ENCODE measurements around the gene GSTP1. TPM values are rescaled to one million over a fixed set of nuclear protein-coding genes. Genes with fewer than 3 reads are reported as not detected.

The GSTP1 gene
- total RNA-seq (55.7 TPM), polyA plus RNA-seq (100 to 1,000 TPM; 180 to 231 (median 219) TPM)

DNA sequence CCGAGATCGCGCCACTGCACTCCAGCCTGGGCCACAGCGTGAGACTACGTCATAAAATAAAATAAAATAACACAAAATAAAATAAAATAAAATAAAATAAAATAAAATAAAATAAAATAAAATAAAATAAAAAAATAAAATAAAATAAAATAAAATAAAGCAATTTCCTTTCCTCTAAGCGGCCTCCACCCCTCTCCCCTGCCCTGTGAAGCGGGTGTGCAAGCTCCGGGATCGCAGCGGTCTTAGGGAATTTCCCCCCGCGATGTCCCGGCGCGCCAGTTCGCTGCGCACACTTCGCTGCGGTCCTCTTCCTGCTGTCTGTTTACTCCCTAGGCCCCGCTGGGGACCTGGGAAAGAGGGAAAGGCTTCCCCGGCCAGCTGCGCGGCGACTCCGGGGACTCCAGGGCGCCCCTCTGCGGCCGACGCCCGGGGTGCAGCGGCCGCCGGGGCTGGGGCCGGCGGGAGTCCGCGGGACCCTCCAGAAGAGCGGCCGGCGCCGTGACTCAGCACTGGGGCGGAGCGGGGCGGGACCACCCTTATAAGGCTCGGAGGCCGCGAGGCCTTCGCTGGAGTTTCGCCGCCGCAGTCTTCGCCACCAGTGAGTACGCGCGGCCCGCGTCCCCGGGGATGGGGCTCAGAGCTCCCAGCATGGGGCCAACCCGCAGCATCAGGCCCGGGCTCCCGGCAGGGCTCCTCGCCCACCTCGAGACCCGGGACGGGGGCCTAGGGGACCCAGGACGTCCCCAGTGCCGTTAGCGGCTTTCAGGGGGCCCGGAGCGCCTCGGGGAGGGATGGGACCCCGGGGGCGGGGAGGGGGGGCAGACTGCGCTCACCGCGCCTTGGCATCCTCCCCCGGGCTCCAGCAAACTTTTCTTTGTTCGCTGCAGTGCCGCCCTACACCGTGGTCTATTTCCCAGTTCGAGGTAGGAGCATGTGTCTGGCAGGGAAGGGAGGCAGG, at the start of gene GSTP1:
GSTP1 (plus strand) TSS at position 566 of the 958 bp plus-strand sequence; CDS start at position 598, 32 bp downstream.
- H3K4me1 ChIP-seq (ENCODE audit: control insufficient read depth, insufficient read depth, low read length, poor library complexity, severe bottlenecking) = peaks cover 14% of the 10 kb centered on the region
- H3K27me3 ChIP-seq (ENCODE audit: control insufficient read depth, insufficient read depth, low read length) = no peaks in the 10 kb centered on the region
- no peaks in the 10 kb centered on the region for H3K9me3 ChIP-seq (ENCODE audit: control insufficient read depth in 2 of 2, low read length in 2 of 2)
- peak within 1 kb of the TSS; percentile 73 to 90 (median 90) for H3K27ac Mint-ChIP-seq
- peaks cover 34% of the 10 kb centered on the region for H3K27me3 Mint-ChIP-seq
- H3K9me3 Mint-ChIP-seq = peaks cover 0 to 4% (median 0%) of the 10 kb centered on the region in 7 donors
- H3K36me3 ChIP-seq (ENCODE audit: control insufficient read depth, insufficient read depth, low read length) = no peaks in the 10 kb centered on the region
- DNase-seq (peak; percentile 62 to 83 (median 65)), ATAC-seq (ENCODE audit: low read depth in 2 of 2) (peak; percentile 81 to 85)
- H3K4me3 ChIP-seq (ENCODE audit: low read depth, low read length) = peak within 1 kb of the TSS; percentile 24
- H3K36me3 Mint-ChIP-seq = peaks cover 6% of the 10 kb centered on the region
- H3K4me3 Mint-ChIP-seq = peak within 1 kb of the TSS; percentile 84 to 95 (median 88)
- peak within 1 kb of the TSS; percentile 79 for H3K27ac ChIP-seq (ENCODE audit: insufficient read depth, low read length, poor library complexity, severe bottlenecking)
- H3K4me1 Mint-ChIP-seq = peaks cover 16 to 52% (median 29%) of the 10 kb centered on the region in 4 donors

DNA sequence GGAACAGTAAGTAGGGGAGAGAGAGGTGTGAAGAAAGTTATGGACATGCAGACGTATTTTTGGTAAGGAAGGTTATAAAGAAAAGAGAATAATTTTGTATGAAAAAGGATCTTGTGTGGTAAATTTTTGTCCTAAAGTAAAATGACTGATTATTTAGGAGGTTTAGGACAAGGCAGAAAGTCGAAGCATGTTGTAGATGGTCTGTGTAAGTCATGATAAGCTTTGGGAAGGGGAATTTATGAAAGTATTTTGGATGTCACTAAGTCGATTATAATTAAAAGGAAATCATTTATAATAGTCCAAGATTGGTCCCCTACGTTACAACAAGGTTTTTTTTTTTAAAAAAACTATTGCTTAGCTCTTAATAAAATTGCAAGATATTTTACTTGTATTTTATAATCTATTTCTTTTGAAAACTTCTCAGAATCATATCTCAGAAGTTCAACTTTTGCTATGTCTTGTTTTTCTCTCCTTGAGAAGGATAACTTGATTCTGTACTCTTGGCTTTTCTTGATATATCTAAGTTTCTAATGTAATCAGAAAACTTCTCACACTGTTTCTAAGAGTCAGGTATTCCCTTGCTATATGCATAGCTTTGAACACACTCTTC, 49.4 kb upstream of the GSTP1 start:
- peaks cover 4% of the 10 kb centered on the region for H3K27me3 ChIP-seq (ENCODE audit: control insufficient read depth, insufficient read depth, low read length)
- Mint-ChIP-seq H3K27ac (no peak overlapping the region), H3K4me1 (no peaks in the 10 kb centered on the region), H3K4me3 (no peak overlapping the region), H3K27me3 (peaks cover 16% of the 10 kb centered on the region), H3K9me3 (peaks cover 0 to 12% (median 9%) of the 10 kb centered on the region in 7 donors), H3K36me3 (no peaks in the 10 kb centered on the region)
- H3K4me1 ChIP-seq (ENCODE audit: control insufficient read depth, insufficient read depth, low read length, poor library complexity, severe bottlenecking) = no peaks in the 10 kb centered on the region
- no peak overlapping the region for H3K4me3 ChIP-seq (ENCODE audit: low read depth, low read length)
- H3K36me3 ChIP-seq (ENCODE audit: control insufficient read depth, insufficient read depth, low read length) = no peaks in the 10 kb centered on the region
- no peak for DNase-seq
- H3K9me3 ChIP-seq (ENCODE audit: control insufficient read depth in 2 of 2, low read length in 2 of 2) = peaks cover 14 to 16% of the 10 kb centered on the region in 2 experiments
- no peak overlapping the region for H3K27ac ChIP-seq (ENCODE audit: insufficient read depth, low read length, poor library complexity, severe bottlenecking)
- no peak for ATAC-seq (ENCODE audit: low read depth in 2 of 2)

DNA sequence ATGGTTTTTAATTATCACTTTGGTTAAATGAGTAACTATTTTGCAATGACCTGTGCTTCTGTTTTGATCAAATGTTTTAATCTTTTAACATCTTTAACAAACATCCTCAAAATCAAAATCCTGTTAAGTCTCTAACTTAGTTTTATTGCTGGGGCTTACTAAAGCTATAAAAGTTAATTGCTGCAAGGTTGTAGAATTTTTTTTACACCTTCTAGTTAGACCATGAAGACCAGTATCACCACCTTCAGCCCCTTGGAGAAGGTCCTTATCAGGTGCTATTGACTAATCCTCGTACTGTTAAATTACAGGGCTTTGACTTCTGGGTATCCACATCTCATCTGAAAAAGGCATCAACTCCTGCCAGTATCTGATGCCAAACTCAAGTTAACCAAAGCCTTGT, 48.1 kb upstream of the GSTP1 start:
- no peaks in the 10 kb centered on the region for H3K4me1 ChIP-seq (ENCODE audit: control insufficient read depth, insufficient read depth, low read length, poor library complexity, severe bottlenecking)
- H3K27ac ChIP-seq (ENCODE audit: insufficient read depth, low read length, poor library complexity, severe bottlenecking) = no peak overlapping the region
- no peak overlapping the region for H3K4me3 ChIP-seq (ENCODE audit: low read depth, low read length)
- no peaks in the 10 kb centered on the region for H3K4me1 Mint-ChIP-seq
- no peaks in the 10 kb centered on the region for H3K36me3 Mint-ChIP-seq
- peaks cover 16% of the 10 kb centered on the region for H3K27me3 Mint-ChIP-seq
- peaks cover 4% of the 10 kb centered on the region for H3K27me3 ChIP-seq (ENCODE audit: control insufficient read depth, insufficient read depth, low read length)
- H3K36me3 ChIP-seq (ENCODE audit: control insufficient read depth, insufficient read depth, low read length) = no peaks in the 10 kb centered on the region
- ATAC-seq (ENCODE audit: low read depth in 2 of 2) (no peak), DNase-seq (no peak)
- no peak overlapping the region for H3K4me3 Mint-ChIP-seq
- peaks cover 0 to 12% (median 8%) of the 10 kb centered on the region in 7 donors for H3K9me3 Mint-ChIP-seq
- peaks cover 14 to 16% of the 10 kb centered on the region in 2 experiments for H3K9me3 ChIP-seq (ENCODE audit: control insufficient read depth in 2 of 2, low read length in 2 of 2)
- no peak overlapping the region for H3K27ac Mint-ChIP-seq

DNA sequence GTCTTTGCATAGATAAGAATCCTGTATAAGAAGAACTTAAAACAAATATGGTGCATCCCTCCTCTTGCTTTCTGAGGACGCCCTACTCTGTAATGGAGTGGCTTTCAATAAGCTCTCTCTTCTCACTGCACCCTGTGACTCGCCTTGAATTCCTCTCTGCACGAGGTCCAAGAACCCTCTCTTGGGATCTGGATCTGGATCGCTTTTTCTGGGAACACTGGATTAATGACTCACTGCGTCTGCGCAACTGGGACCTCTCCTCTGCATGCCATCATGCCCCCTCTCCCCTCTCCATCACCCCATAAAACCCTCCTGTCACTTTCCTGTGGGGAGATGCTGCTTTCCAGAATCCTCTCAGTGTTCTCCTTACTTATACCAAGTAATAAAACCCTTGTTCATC, 45.3 kb upstream of the GSTP1 start:
- DNase-seq (no peak), ATAC-seq (ENCODE audit: low read depth in 2 of 2) (no peak)
- no peak overlapping the region for H3K27ac Mint-ChIP-seq
- no peaks in the 10 kb centered on the region for H3K4me1 Mint-ChIP-seq
- H3K4me3 ChIP-seq (ENCODE audit: low read depth, low read length) = no peak overlapping the region
- no peak overlapping the region for H3K4me3 Mint-ChIP-seq
- H3K27me3 Mint-ChIP-seq = peaks cover 7% of the 10 kb centered on the region
- peaks cover 14% of the 10 kb centered on the region in 2 experiments for H3K9me3 ChIP-seq (ENCODE audit: control insufficient read depth in 2 of 2, low read length in 2 of 2)
- H3K27me3 ChIP-seq (ENCODE audit: control insufficient read depth, insufficient read depth, low read length) = peaks cover 4% of the 10 kb centered on the region
- no peak overlapping the region for H3K27ac ChIP-seq (ENCODE audit: insufficient read depth, low read length, poor library complexity, severe bottlenecking)
- no peaks in the 10 kb centered on the region for H3K36me3 ChIP-seq (ENCODE audit: control insufficient read depth, insufficient read depth, low read length)
- H3K36me3 Mint-ChIP-seq = no peaks in the 10 kb centered on the region
- peaks cover 0 to 10% (median 8%) of the 10 kb centered on the region in 7 donors for H3K9me3 Mint-ChIP-seq
- H3K4me1 ChIP-seq (ENCODE audit: control insufficient read depth, insufficient read depth, low read length, poor library complexity, severe bottlenecking) = no peaks in the 10 kb centered on the region

DNA sequence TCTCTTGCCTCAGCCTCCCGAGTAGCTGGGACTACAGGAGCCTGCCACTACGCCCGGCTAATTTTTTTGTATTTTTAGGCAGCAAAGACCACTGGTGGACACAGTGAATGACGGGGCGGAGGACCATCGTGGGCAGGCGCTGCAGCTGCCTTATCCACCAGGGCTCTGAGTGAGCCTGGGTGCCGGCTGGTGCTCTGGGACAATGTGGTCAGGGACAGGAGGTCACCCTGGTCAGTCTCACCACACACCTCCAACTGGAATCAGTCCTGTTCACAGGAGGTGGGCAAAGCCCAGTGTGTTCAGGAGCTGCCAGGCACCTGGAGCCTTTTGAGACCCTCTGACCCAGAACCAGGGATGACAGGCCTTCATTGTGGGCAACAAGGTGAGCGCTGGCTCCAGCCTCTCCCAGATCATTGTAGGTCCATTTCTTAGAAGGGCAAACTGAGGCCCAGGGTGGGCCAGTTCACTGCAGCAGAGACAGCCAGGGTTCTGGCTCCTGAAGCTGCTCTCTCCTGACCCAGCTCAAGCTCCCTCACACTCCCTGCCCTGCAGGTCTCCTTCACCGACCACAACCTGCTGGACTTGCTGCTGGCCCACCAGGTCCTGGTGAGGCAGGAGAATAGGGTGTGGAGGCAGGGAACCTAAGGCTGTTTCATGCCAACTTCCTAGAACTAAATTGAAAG, 44.6 kb upstream of the GSTP1 start:
- DNase-seq (no peak), ATAC-seq (ENCODE audit: low read depth in 2 of 2) (no peak)
- Mint-ChIP-seq H3K4me1 (no peaks in the 10 kb centered on the region), H3K4me3 (no peak overlapping the region), H3K27ac (no peak overlapping the region), H3K9me3 (peaks cover 0 to 6% (median 4%) of the 10 kb centered on the region in 7 donors), H3K36me3 (no peaks in the 10 kb centered on the region), H3K27me3 (peaks cover 5% of the 10 kb centered on the region)
- Histone ChIP-seq H3K4me3 (ENCODE audit: low read depth, low read length) (no peak overlapping the region), H3K4me1 (ENCODE audit: control insufficient read depth, insufficient read depth, low read length, poor library complexity, severe bottlenecking) (no peaks in the 10 kb centered on the region), H3K27ac (ENCODE audit: insufficient read depth, low read length, poor library complexity, severe bottlenecking) (no peak overlapping the region), H3K36me3 (ENCODE audit: control insufficient read depth, insufficient read depth, low read length) (no peaks in the 10 kb centered on the region), H3K9me3 (ENCODE audit: control insufficient read depth in 2 of 2, low read length in 2 of 2) (peaks cover 7 to 8% of the 10 kb centered on the region in 2 experiments), H3K27me3 (ENCODE audit: control insufficient read depth, insufficient read depth, low read length) (peaks cover 2% of the 10 kb centered on the region)

DNA sequence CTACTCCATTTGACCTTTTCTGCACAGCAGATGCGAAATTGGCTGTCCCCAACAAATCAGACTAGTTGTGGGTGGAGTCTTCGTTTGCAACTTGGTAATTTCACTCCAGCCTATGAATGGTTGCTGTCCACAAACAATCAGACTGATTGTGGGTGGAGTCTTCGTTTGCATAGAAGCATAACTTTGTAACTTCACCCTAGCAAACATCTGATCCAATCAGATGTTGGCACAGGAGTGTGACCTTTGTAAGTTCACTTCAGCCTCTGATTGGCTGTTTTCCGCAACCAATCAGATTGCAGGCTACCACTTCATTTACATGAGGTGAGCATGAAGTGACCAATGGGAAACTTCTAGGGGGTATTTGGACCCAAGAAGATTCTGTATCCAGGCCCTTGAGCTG, 44.1 kb upstream of the GSTP1 start:
- ATAC-seq (ENCODE audit: low read depth in 2 of 2) (no peak), DNase-seq (no peak)
- H3K27me3 Mint-ChIP-seq = peaks cover 4% of the 10 kb centered on the region
- peaks cover 0 to 4% (median 2%) of the 10 kb centered on the region in 7 donors for H3K9me3 Mint-ChIP-seq
- no peak overlapping the region for H3K27ac Mint-ChIP-seq
- Histone ChIP-seq H3K27me3 (ENCODE audit: control insufficient read depth, insufficient read depth, low read length) (no peaks in the 10 kb centered on the region), H3K9me3 (ENCODE audit: control insufficient read depth in 2 of 2, low read length in 2 of 2) (peaks cover 2 to 4% of the 10 kb centered on the region in 2 experiments), H3K4me1 (ENCODE audit: control insufficient read depth, insufficient read depth, low read length, poor library complexity, severe bottlenecking) (no peaks in the 10 kb centered on the region), H3K27ac (ENCODE audit: insufficient read depth, low read length, poor library complexity, severe bottlenecking) (no peak overlapping the region), H3K36me3 (ENCODE audit: control insufficient read depth, insufficient read depth, low read length) (no peaks in the 10 kb centered on the region), H3K4me3 (ENCODE audit: low read depth, low read length) (no peak overlapping the region)
- H3K4me3 Mint-ChIP-seq = no peak overlapping the region
- no peaks in the 10 kb centered on the region for H3K4me1 Mint-ChIP-seq
- no peaks in the 10 kb centered on the region for H3K36me3 Mint-ChIP-seq

DNA sequence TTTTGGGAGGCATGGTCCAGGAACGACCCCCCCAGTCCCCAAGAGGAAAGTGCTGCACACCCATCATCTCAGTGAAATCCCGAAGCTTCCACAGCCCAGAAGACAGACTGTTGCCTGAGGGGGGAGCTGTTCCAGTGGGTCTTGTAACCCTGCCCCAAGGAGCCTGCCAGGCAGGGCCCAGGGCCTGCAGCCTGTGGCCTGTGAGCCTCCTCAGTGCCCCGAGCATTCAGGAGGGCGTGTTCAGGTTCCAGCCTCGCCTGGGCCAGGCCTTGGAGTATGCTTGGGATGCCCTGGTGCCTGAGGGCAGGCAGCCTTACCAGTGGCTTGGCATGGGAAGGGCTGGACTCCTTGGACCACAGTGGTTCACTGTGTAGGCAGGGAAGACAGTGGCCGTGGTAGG, 42.4 kb upstream of the GSTP1 start:
- Mint-ChIP-seq H3K27ac (no peak overlapping the region), H3K27me3 (peaks cover under 1% of the 10 kb centered on the region), H3K4me1 (no peaks in the 10 kb centered on the region), H3K4me3 (no peak overlapping the region), H3K36me3 (no peaks in the 10 kb centered on the region), H3K9me3 (peaks cover 0 to 2% (median 0%) of the 10 kb centered on the region in 7 donors)
- no peaks in the 10 kb centered on the region for H3K36me3 ChIP-seq (ENCODE audit: control insufficient read depth, insufficient read depth, low read length)
- H3K9me3 ChIP-seq (ENCODE audit: control insufficient read depth in 2 of 2, low read length in 2 of 2) = no peaks in the 10 kb centered on the region
- no peaks in the 10 kb centered on the region for H3K27me3 ChIP-seq (ENCODE audit: control insufficient read depth, insufficient read depth, low read length)
- ATAC-seq (ENCODE audit: low read depth in 2 of 2) (no peak), DNase-seq (no peak)
- H3K27ac ChIP-seq (ENCODE audit: insufficient read depth, low read length, poor library complexity, severe bottlenecking) = no peak overlapping the region
- no peaks in the 10 kb centered on the region for H3K4me1 ChIP-seq (ENCODE audit: control insufficient read depth, insufficient read depth, low read length, poor library complexity, severe bottlenecking)
- no peak overlapping the region for H3K4me3 ChIP-seq (ENCODE audit: low read depth, low read length)
